ENCODE results near the gene IGF2BP2.

DNA sequence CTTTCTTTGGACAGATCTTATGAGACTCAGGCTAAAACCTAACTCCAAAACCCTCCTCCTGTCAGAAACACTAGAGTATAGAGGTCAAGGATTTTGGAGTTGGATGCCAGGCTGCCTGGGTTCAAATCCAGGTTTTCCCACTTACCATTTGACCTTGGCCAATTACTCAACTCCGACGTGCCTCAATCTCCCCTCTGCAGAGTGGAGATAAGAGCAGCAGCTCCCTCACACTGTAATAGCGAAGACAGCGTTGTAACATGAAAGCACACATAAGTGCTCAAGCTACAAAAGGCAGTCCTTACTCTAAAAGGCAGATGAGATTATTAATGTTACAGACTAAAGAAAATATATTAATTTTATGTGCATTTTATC, 90.1 kb downstream of the IGF2BP2 start:
- TF ChIP-seq, protein P1, sequence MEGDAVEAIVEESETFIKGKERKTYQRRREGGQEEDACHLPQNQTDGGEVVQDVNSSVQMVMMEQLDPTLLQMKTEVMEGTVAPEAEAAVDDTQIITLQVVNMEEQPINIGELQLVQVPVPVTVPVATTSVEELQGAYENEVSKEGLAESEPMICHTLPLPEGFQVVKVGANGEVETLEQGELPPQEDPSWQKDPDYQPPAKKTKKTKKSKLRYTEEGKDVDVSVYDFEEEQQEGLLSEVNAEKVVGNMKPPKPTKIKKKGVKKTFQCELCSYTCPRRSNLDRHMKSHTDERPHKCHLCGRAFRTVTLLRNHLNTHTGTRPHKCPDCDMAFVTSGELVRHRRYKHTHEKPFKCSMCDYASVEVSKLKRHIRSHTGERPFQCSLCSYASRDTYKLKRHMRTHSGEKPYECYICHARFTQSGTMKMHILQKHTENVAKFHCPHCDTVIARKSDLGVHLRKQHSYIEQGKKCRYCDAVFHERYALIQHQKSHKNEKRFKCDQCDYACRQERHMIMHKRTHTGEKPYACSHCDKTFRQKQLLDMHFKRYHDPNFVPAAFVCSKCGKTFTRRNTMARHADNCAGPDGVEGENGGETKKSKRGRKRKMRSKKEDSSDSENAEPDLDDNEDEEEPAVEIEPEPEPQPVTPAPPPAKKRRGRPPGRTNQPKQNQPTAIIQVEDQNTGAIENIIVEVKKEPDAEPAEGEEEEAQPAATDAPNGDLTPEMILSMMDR (IDR thresholded peaks at IDR 0.05): no peak
- TF ChIP-seq POLR2AphosphoS5 (IDR thresholded peaks at IDR 0.05; ENCODE audit: low read depth, low read length): no peak
